Glomerular endothelial cell (primary cell): ENCODE measurements around the gene PDLIM1. TPM values are rescaled to one million over a fixed set of nuclear protein-coding genes. Genes with fewer than 3 reads are reported as not detected.

Experiments
- DNase-seq: peaks from one replicate; pipeline ENCODE4 v3.0.0-alpha.2; 2011; ENCODE audit warnings: low read depth, low spot score; ENCODE audit errors: extremely low read depth
- total RNA-seq: library from RNA; depleted of rRNA; stranded (reverse); fragments of >200 nt; gene quantifications from 2 replicates; pipeline ENCODE4 v1.2.3, GENCODE V29; 2015

The PDLIM1 gene, protein sequence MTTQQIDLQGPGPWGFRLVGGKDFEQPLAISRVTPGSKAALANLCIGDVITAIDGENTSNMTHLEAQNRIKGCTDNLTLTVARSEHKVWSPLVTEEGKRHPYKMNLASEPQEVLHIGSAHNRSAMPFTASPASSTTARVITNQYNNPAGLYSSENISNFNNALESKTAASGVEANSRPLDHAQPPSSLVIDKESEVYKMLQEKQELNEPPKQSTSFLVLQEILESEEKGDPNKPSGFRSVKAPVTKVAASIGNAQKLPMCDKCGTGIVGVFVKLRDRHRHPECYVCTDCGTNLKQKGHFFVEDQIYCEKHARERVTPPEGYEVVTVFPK
- 59.9 and 110 TPM in 2 replicates for total RNA-seq

DNA sequence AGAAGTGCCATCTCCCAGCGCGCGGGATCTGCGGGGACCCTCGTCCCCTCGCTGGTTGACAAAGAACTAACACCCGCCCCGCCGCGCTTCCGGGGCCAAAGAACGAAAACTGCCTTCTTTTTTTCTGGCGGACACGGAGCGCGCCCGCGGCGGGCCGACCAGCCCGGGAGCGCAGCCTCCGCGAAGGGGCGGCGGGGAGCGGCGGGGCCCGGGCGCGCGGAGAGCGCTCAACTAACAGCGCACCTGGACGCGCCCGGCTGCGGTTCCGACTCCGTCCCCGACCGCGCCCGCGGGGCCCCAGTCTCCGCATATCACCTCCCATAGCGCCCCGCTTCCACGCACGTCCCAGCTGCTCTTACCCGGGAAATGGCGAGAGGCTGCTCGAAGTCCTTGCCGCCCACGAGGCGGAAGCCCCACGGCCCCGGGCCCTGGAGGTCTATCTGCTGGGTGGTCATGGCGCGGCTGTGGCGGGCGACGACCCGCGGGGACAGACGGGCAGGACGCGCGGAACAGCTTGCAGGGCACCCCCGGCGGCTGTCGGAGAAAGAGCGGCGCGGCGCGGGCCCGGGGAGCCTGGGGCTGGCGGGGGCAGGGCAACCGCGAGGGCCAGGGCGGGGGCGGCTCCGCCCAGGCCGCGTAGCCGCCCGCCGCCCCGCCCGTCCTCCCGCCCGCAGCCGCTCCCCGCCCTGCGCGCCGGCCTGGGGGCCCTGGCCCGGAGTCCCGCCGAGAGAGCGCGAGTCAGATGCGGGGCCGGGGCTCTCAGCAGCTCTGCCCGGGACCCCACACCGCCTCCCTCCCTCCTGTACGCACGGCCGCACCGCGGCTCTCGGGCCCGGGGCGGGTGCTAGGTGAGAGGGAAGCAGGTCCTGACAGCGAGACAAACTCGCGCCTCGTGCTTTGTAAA lies at the start of gene PDLIM1:
PDLIM1 (minus strand) TSS at position 543 of the 904 bp plus-strand sequence; CDS start at position 455, 88 bp downstream.
- no peak for DNase-seq

DNA sequence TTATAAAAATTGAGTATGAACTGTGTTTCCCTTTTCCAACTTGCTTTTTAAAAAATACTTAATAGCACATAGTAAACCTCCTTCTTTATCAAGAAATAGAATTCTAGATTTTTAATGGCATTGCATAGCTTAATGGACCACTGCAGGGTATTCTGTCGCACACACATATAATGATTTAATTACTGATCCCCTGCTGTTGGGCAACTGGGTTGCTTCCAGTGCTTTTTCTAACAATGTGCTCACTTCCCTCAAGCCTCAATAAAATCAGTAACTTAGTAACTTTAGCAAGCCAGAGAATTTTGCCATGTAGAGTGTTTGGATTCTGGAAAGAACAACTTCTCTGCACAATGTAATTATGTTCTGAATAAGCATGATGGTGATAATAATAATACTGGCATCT lies 49.1 kb upstream of the PDLIM1 start:
- DNase-seq = no peak

DNA sequence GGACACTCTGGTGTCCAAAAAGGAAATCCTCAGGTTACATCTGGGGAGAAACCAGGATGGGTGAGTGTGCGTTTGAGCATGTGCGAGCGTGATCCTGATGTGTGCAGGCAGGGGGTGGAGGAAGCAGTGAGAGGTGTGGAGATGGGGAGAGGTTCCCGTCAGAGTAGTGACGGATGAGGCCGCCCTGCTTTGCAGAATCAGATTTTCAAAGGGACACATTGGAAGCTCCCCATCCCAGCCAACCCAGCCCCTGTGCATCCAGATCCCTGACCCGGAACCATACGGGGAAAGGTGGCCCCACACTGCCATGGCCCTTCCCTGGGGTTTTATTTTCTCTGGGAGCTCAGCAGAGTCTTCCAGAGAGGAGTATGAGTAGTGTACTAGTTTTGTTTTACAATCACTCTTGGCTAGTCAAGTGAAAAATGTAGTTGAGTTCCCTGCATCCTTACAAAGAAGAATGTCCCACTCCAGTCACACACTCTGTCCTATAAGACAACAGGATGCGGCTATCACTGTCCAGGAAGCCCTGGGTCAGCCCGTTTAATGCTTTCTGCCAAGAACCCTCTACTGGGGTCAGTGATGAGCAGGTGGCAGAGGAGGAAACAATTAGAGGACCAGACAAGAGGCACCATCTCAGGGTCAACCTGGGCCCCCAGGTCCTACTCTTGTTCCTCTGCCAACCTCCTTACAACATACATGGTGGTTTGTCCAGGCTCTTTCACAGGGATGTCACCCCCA lies 46.8 kb upstream of the PDLIM1 start:
- no peak for DNase-seq

DNA sequence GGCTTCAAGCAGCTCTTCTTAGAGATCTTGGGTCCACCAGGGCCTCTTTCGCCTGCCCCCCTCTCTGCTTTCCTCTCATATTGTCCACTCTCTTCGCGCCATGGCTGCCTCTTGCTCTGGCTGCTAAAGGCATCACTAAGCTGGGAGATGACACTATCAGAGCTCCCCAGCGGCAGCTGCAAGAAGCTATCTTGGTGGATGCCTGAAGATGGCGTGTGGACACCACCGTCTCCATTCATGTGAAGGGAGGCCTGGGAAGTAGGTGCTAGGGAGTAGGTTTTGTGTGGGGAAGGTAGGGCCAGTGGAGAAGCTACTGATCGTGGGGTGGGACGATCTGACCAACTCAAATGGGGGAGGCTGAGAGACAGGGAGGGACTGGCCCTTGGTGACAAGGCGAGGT lies 45.9 kb upstream of the PDLIM1 start:
- DNase-seq = no peak

DNA sequence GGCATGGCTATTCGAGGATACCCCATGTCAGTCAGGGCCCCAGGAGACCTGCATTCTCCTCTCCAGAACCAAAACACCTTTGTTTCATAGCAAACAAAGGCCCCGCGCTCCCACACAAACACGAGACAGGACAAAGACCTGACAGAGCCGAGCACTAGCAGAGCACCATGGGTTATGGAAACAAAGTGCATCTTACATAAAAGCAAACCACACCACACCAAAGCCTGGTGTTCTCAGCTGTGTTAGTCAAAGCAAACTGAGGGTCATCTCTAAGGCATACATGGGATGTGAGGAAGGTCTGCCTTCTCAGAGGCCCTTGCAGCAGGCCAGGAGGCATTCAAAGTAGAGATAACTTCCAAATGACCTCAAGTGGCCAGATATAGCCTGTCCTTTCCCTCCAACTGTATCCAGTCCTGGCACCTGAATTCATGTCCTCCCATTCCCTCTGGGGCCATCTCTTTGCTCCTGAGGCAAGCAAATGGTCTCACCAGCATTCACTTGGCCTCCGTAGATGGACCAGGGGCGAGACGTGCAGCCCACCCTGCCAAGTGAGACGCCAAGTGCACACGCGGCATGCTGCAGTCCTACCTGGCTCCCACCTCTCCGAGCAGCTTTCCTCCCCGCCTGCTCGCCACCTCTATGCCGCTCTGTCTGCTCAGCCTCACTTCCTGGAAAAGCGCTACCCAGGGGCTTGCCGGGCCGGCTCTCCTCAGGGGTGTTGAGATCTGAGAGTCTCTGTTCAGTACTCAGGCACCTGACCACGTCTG lies 45.3 kb upstream of the PDLIM1 start:
- DNase-seq = no peak

DNA sequence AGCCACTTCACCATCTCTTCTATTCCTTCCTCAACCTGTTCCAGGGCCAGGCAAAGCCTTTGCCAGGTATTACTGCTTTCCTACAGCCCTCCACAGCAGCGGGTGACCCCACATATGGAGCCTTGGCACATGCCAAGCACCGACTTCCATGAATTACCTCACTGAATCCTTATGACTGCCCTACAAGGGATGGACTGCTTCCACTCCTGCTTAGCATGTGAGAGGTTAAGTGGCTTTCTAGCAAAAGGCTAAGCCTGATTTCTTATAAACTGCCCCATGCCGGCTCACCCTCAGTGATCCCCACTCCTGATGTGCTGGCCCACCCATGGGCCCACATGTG lies 44.0 kb upstream of the PDLIM1 start:
- no peak for DNase-seq

DNA sequence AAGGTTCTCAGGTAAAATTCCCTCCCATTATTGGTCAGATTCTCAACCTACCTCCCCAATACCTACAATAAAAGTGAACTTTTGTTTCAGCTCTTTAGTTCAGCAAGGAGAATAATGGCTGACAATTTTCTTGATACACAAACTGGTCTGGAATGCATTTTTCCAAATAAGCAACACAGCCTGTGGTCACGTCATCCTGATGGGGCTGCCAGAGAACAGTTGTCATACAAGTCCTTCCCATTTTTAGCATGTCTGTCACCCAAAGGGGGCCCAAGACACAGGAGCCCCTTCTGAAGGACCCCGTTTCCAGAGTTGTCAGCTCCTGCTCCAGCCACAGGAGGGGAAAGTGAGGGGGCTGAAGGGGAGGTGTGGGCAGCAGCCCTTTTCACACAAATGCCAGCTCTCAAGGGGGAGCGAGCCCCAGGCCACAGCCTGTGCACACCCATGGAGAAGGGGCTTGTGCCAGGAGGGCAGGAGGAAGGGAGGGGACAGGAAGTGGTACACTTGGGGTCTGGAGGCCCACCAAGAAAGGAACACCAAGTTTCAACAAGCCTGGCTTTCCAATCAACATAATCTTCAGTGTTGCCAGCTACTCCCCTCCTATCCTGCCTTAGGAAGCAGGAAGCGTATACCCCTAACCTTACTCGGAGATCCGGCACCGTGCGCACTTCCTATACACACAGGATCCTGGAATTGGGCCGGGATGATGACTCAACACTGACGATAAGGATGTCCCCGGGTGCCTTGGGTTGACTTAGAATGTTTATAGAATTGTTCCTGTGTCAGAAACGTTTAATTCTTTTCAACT lies 43.4 kb upstream of the PDLIM1 start:
- peak; percentile 96 for DNase-seq

DNA sequence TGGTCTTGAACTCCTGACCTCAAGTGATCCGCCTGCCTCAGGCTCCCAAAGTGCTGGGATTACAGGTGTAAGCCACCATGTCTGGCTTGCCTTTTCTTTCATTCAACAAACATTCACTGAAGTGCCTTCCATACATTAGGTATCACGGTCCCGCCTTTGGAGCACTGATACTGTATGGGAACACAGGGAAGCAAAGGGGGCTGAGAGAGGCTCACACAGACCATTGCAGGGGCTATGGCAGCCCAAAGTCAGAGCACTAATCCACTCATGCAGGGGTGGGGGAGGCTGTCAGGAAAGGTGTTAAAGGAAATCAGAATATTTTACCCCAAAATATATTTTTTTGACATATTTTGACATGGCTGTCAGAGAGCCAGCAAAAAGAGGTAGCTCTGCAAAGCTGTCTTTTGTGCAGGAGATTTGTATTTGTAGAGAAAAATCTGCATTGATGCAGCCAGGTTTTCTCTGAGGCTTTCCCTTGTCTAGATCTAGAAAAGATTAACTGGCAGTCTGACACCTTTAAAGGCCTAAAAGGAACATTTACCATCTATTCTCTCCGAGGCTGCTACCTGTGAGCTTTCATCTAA lies 42.0 kb upstream of the PDLIM1 start:
- no peak for DNase-seq

DNA sequence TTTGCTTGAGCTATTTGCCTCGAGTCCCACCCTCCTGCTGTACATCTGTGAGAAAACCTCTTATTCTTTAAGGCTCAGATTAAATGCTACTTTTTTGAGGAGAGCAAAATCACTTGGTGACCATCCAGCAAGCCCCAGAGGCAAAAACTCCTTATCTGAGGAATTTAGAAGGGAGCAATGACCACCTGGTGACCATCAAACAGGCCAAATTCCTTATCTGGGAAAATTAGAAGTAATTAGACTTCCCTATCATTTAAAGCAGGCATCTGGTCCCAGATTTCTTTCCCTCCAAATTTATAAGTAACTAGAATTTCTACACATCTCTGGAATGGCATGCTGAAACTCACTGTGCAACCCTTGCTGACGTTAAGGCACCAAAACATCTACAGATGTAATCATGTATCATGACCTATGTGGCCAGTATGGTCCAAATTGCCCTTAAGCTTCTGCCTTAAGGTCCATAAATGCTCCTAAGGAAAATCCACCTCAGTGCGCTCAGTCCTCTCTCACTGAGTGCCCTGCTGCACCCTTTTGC lies 40.9 kb upstream of the PDLIM1 start:
- DNase-seq = no peak

DNA sequence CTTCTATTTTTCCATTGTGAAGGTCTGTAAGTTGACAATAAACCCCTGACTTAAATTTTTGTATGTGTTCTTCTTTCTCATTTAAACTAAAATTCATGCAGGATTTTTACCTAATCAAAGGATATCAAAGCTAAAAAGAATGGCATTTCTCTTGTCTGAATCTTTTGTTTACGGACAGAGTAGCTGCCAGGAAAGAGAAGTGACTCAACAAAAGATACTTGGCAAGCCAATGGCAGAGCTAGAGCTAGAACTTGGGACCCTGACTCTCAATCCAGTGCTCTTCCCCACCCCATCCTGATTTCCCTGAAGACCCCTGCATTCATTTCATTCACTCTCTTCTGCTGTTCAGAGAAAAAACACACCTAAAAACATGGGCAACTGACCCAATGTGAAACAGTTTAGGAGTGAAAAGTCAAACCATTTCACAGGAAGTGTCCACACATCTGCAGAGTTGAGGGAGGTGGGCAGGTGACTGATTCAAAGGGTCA lies 40.2 kb upstream of the PDLIM1 start:
- no peak for DNase-seq

DNA sequence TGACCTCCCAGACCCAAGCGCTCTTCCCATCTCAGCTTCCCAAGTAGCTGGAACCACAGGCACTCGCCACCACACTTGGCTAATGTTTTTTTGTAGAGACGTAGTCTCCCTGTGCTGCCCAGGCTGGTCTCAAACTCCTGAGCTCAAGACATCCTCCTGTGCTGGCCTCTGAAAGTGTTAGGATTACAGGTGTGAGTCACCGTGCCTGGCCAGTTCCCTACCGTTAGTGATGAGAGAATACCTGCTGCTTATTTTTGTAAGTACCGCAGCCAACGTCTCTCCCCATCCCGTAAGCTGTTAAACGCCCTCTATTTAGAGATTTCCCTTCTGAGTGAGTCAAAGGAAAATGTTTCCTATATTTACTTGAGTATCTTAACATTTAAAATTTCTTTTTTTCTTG lies 38.5 kb upstream of the PDLIM1 start:
- no peak for DNase-seq

DNA sequence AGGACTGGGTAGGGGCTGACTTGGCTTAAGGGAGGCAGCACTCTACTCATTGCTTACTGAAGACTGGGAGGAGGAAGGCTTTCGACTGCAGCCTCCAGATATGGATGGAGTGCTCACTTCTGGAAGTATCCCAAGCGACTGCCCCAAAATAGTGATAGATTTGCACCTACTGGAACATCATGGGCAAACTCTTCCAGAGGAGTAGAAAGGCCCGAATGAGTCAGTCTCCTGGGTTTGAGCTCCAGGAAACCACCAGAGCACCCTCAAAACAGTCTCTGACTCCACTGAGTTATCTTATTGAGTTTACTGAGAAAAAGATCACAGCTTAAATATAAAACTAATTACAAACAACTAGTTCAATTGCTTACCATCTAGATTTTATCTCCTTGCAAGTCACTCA lies 37.2 kb upstream of the PDLIM1 start:
- DNase-seq = no peak

DNA sequence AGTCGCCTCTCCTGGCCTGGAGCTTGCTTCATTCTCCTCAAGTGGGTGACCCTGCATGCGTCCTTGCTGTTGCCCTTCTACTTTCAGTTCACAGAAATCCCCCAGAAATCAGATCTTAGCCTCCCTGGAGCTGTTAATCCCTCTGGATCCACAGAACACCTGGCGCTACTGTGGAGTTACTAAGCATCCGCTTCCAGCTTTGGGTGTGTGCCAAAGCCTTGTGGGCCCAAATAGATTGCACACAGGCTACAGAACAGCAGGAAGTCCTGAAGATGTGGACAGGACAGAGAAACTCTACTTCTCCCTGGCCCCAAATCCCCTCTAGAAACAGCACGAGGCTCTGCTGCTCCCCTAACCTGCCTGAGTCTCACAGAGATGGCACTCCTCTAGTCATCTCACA lies 36.6 kb upstream of the PDLIM1 start:
- no peak for DNase-seq

DNA sequence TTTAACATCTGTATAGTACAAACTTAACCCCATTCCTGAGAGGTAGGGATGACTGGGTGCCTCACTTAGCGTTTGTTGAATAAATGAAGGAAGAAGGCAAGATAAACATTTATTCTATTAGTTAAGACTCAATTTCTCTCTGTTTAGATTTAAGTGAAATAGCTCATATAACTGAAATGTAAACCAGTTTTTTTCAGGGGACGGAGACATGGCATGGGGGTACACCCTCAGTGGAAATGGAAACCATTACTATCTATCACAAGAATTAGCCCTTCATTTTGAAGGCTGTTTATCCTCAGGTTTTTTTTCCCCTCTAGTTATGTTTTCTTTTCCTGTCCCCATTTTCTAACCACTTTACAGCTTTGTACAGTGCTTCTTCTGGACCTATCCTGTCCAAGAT lies 35.6 kb upstream of the PDLIM1 start:
- no peak for DNase-seq

DNA sequence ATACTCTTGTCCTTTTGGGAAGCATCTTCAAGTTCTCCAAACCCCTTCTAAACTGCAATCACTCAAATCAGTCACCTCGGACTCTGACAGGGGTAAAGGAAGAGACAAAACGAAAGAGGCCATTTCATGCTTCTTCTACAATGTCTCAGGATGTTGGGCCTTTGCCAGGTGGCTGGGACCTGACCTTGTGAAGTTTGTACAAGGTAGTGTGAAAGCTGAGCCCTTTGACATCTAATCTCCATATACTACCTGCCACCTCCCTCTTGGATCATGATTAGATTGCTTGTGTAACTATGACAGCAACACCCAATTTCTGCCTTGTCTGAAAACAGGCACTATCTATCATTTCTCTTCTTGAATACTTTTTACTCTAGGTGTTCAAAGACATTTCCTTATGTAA lies 35.1 kb upstream of the PDLIM1 start:
- no peak for DNase-seq

DNA sequence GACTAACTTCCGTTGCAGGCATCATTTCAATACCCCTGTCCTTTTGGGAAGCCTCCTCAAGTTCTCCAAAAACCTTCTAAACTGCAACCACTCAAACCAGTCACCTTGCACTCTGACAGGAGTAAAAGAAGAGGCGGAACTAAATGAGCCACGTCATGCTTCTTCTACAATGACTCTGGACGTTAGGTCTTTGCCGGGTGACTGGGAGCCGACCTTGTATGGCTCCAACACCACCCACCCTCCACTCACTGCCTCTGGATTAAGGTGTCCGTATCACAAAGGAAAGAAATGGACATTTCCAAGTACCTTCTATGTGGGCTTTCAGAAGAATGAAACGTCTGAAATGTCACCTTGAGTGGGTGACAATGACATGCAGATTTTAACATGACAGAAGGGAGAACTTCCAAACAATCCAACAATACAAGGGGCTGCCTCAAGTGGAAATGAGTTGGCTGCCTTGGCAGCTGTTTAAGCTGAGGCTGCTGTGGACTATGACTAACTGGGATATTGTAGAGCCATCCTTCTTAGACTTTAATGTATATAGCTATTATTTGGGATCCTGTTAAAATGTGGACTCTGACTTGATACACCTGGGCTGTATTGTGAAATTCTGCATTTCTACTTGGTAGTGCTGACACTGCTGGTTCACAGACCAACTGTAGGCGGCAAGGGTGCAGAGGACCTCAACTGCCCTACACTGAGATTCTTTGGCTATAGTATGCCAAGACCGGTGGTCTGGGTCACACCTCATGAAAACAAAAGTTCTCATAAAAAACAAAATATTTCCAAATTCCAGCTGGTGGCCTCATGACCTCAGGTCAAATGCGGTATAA lies 33.8 kb upstream of the PDLIM1 start:
- DNase-seq = no peak

DNA sequence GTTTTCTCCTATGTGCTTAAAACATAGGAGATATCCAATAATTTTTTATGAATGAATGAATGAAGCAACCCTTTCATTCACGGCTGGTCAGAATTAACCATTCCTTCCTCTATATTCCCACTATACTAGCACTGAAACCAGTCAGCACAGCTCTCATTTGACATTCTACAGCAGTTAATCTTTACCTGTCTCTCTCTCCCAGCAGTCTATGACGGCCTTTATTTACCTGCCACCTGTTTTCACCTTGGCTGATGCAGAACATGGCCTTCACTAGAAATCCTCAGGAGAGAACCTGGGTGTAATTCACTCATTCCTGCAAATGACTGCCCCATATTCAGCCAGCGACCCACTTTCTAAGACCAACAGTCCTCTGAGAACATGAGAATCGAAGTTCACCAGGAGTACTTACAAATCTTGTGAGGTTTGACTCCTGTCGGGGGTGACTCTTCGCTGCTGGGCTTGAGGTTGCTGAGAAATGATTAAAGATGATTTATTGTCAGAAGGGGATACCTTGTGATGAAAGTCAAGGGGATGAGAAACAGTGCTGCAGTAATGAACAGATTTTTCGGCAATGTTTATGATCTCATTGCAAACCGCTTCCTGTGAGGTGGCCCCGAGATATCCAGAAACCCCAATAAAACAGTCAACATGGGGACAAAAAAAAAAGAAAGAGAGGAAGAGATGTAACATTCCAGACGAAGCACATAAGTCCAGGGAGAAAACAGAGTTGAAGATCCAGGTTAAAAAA lies 30.9 kb upstream of the PDLIM1 start:
- no peak for DNase-seq

DNA sequence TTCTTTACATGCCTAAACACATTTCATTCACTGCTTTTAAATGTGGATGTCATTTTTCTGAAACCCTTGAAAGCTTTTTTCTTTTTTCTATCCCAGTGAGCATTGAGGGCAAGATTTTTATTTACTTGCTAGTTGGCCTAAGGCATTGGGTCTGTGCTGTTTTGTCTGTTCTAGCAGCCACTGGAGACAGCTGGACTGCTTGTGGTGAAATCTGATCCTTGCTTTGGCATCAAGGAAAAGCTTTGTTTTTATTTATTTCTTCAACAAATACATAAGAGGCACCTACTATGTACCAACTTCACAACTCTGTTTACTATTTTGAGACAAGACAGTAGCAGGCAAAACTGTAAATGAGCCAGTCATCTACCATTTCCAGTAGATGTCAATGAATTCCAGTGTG lies 28.4 kb upstream of the PDLIM1 start:
- no peak for DNase-seq
